CD14-positive monocyte (primary cell): ENCODE measurements around the gene CDV3. TPM values are rescaled to one million over a fixed set of nuclear protein-coding genes. Genes with fewer than 3 reads are reported as not detected.

ENCODE experiments used
- DNase-seq, 3 donors: peaks; one replicate each; pipeline ENCODE4 v3.0.0-alpha.2; 2011 to 2022
- H2AFZ ChIP-seq: 2 replicates; pipeline ENCODE4 v1.6.0; 2012; ENCODE audit warnings: mild to moderate bottlenecking, low read depth, low read length, inconsistent platforms; ENCODE audit not compliant: insufficient read depth, poor library complexity, severe bottlenecking
- H3K27ac ChIP-seq, 2 donors: 1 replicate in 1 of 2; 2 replicates in 1 of 2; pipeline ENCODE4 v1.5.1; 2012 to 2013; ENCODE audit warnings: low read length in 2 of 2, control low read depth in 1 of 2, inconsistent platforms in 1 of 2, low read depth in 1 of 2, mild to moderate bottlenecking in 1 of 2
- H3K27me3 ChIP-seq, 2 donors: one replicate each; pipeline versions ENCODE4 v1.6.0 to v1.6.1; 2011 to 2013; ENCODE audit warnings: low read length in 2 of 2; ENCODE audit not compliant: control insufficient read depth in 2 of 2, insufficient read depth in 2 of 2
- H3K36me3 ChIP-seq, 2 donors: replicated peaks in 1 of 2; 1 replicate in 1 of 2; 2 replicates in 1 of 2; pipeline versions ENCODE4 v1.5.1 to v1.6.1; 2012 to 2013; ENCODE audit warnings: low read length in 2 of 2, control low read depth in 1 of 2, inconsistent platforms in 1 of 2, mild to moderate bottlenecking in 1 of 2; ENCODE audit not compliant: insufficient read depth in 2 of 2, control insufficient read depth in 1 of 2
- H3K4me1 ChIP-seq, 2 donors: 1 replicate in 1 of 2; 2 replicates in 1 of 2; pipeline versions ENCODE4 v1.5.1 to v1.6.1; 2012 to 2013; ENCODE audit warnings: low read length in 2 of 2, control low read depth in 1 of 2, inconsistent platforms in 1 of 2, mild to moderate bottlenecking in 1 of 2, moderate library complexity in 1 of 2; ENCODE audit not compliant: insufficient read depth in 2 of 2, control insufficient read depth in 1 of 2
- H3K4me2 ChIP-seq: replicated peaks from 2 replicates; pipeline ENCODE3; 2012; ENCODE audit warnings: low read length, moderate library complexity, mild to moderate bottlenecking; ENCODE audit not compliant: poor library complexity, severe bottlenecking; ENCODE audit errors: extremely low read depth
- H3K4me3 ChIP-seq, 3 experiments: fragments of 200-600 bp in 1 of 3; sonication (generic) in 1 of 3; replicated peaks in 1 of 3; 1 replicate in 2 of 3; 2 replicates in 1 of 3; pipeline ENCODE4 v1.5.1; 2011 to 2013; ENCODE audit warnings: low read length in 3 of 3, mild to moderate bottlenecking in 3 of 3, control low read depth in 2 of 3, low read depth in 2 of 3, inconsistent platforms in 1 of 3, moderate library complexity in 1 of 3
- H3K79me2 ChIP-seq: 2 replicates; pipeline ENCODE4 v1.6.0; 2012; ENCODE audit warnings: mild to moderate bottlenecking, control low read depth, inconsistent platforms, low read length, moderate library complexity; ENCODE audit not compliant: insufficient read depth
- H3K9ac ChIP-seq: 2 replicates; pipeline ENCODE4 v1.6.0; 2017; ENCODE audit warnings: low read length, mild to moderate bottlenecking; ENCODE audit not compliant: insufficient read depth, poor library complexity, severe bottlenecking
- H3K9me3 ChIP-seq, 2 donors: replicated peaks in 1 of 2; 1 replicate in 1 of 2; 2 replicates in 1 of 2; pipeline versions ENCODE4 v1.5.1 to v1.6.1; 2012 to 2013; ENCODE audit warnings: low read length in 2 of 2, control low read depth in 1 of 2; ENCODE audit not compliant: control insufficient read depth in 1 of 2, insufficient read depth in 1 of 2
- H4K20me1 ChIP-seq: 2 replicates; pipeline ENCODE4 v1.6.0; 2012; ENCODE audit warnings: mild to moderate bottlenecking, low read length, control low read depth, moderate library complexity; ENCODE audit not compliant: insufficient read depth
- H3K27ac Mint-ChIP-seq, 7 donors: one replicate each; pipeline ENCODE4 v1.8.0; 2020; ENCODE audit warnings: mild to moderate bottlenecking in 7 of 7, mixed read lengths in 7 of 7, moderate library complexity in 6 of 7, inconsistent platforms in 2 of 7
- H3K27me3 Mint-ChIP-seq, 3 donors: one replicate each; pipeline ENCODE4 v1.8.0; 2021 to 2022; ENCODE audit warnings: low read depth in 3 of 3, mild to moderate bottlenecking in 3 of 3, mixed read lengths in 3 of 3, moderate library complexity in 3 of 3, inconsistent platforms in 1 of 3
- H3K36me3 Mint-ChIP-seq, 2 donors: one replicate each; pipeline ENCODE4 v1.8.0; 2020; ENCODE audit warnings: mixed read lengths in 2 of 2, inconsistent platforms in 1 of 2, mild to moderate bottlenecking in 1 of 2
- H3K4me1 Mint-ChIP-seq: one replicate; pipeline ENCODE4 v1.8.0; 2020; ENCODE audit warnings: mild to moderate bottlenecking, mixed read lengths
- H3K4me3 Mint-ChIP-seq, 2 donors: one replicate each; pipeline ENCODE4 v1.8.0; 2020; ENCODE audit warnings: mild to moderate bottlenecking in 2 of 2, mixed read lengths in 2 of 2, moderate library complexity in 1 of 2
- H3K9me3 Mint-ChIP-seq, 7 donors: one replicate each; pipeline ENCODE4 v1.8.0; 2020 to 2022; ENCODE audit warnings: mixed read lengths in 7 of 7, mild to moderate bottlenecking in 6 of 7, moderate library complexity in 6 of 7, inconsistent platforms in 2 of 7
- CTCF ChIP-seq: fragments of 200-600 bp; IDR thresholded peaks from one replicate; pipeline ENCODE4 v1.8.0; 2022; ENCODE audit warnings: antibody characterized with exemption, mild to moderate bottlenecking
- WGBS: methylation state at CpG from one replicate; pipeline ENCODE4 v1.1.5; 2013; ENCODE audit warnings: missing lambda C conversion rate; ENCODE audit not compliant: insufficient coverage; 5-methylcytosine and 5-hydroxymethylcytosine counted together
- intact Hi-C, 2 donors: fragments of 100-400 bp; cut with micrococcal nuclease; formaldehyde crosslinking; loops; one replicate each; pipeline versions ENCODE4 v1.15.0 to v1.15.1; 2023
- polyA plus RNA-seq, 3 donors: library from polyadenylated mRNA; depleted of rRNA in 1 of 3; unstranded in 2 of 3; stranded (reverse) in 1 of 3; fragments of 300-500 nt in 2 of 3; fragments of >200 nt in 1 of 3; fragmentation: Illumina TruSeq in 2 of 3; gene quantifications; 1 replicate in 2 of 3; 2 replicates in 1 of 3; pipeline ENCODE4 v1.2.3, GENCODE V29; 2012 to 2021

The CDV3 gene
- polyA plus RNA-seq, 3 donors: 30.0 to 80.1 (median 30.3) TPM

DNA sequence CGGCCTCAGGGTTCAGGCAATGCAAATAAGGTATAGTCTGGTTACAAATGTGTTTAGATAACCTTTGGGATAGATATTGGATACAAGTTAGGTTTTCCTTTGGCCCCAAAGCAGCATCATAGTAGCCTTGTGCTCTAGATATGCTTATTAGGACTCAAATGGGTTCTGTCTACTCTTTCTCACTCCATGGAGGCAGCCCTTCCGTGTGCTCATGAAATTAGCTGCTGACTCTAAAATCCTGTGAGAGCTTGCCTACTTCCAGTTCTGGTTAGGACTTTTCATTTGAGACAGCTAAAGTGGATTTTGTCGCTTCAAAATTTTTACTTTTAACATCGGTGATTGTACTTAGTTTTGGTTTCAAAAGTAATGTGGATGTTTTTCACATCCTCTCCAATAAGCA, 1.6 kb downstream of the CDV3 start:
- Histone ChIP-seq H3K4me3 (peak overlapping the region; percentile 92 to 100 (median 93)), H3K4me1 (peaks cover 59 to 71% of the 10 kb centered on the region in 2 donors), H4K20me1 (peaks cover 55% of the 10 kb centered on the region), H3K36me3 (peaks cover 44 to 47% of the 10 kb centered on the region in 2 donors), H3K9me3 (no peaks in the 10 kb centered on the region), H3K4me2 (peak overlapping the region; percentile 89), H3K27ac (peak overlapping the region; percentile 91 to 97), H2AFZ (no peak overlapping the region), H3K79me2 (peaks cover 58% of the 10 kb centered on the region), H3K27me3 (no peaks in the 10 kb centered on the region), H3K9ac (peak overlapping the region; percentile 81)
- Mint-ChIP-seq H3K4me3 (peak overlapping the region; percentile 88 to 96), H3K27me3 (peaks cover 0 to 1% (median 0%) of the 10 kb centered on the region in 3 donors), H3K36me3 (peaks cover 44 to 46% of the 10 kb centered on the region in 2 donors), H3K4me1 (peaks cover 62% of the 10 kb centered on the region), H3K9me3 (no peaks in the 10 kb centered on the region), H3K27ac (peak overlapping the region; percentile 87 to 99 (median 94))
- intact Hi-C loops: loop anchor here (2.0 to 10.0 kb wide), 4 partner anchors 68 to 230 kb away; partner anchors contain the start of genes SRPRB (in 1 of the 2) and TOPBP1 (in 1 of the 2)
- DNase-seq: no peak
- 33% methylated on average over 1 of the region's 4 CpGs for WGBS
- no peak for TF ChIP-seq CTCF

DNA sequence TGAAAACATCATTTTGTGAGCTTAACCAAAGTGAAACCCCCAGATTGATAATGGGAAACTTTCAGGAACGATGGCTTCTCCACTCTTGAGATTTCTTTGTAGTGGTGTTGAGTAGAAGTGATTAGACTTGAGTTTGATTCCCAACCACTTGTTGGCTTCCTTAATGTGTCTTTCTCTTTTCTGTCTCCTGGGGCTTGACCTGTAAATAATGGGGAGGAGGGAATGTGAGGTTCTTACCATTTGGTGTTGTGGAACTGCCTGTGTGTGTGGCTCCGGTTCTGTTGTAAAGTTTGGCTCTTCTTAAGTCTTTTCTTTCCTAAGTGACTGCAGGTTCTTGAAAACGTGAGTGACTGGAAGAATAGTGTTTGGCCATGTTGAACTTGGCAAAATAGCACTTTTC, 2.7 kb downstream of the CDV3 start:
- Histone ChIP-seq H3K36me3 (peaks cover 48 to 54% of the 10 kb centered on the region in 2 donors), H3K9me3 (no peaks in the 10 kb centered on the region)
- intact Hi-C loops: loop anchor here (5.0 to 10.0 kb wide), 3 partner anchors 86 to 229 kb away; partner anchors contain the start of genes SRPRB (in 1 of the 2) and TOPBP1 (in 1 of the 2)

More for the DNA sequence above, 2.7 kb downstream of the CDV3 start:
- H3K79me2 ChIP-seq: peaks cover 68% of the 10 kb centered on the region
- peak overlapping the region; percentile 63 to 88 for H3K4me3 Mint-ChIP-seq
- peaks cover 49 to 60% of the 10 kb centered on the region in 2 donors for H3K4me1 ChIP-seq
- no peak for TF ChIP-seq CTCF
- peak overlapping the region; percentile 92 to 100 (median 93) for H3K4me3 ChIP-seq
- peak overlapping the region; percentile 89 for H3K4me2 ChIP-seq
- H4K20me1 ChIP-seq: peaks cover 66% of the 10 kb centered on the region
- H3K4me1 Mint-ChIP-seq: peaks cover 52% of the 10 kb centered on the region
- no peak for DNase-seq
- 50% methylated on average over 3 of the region's 3 CpGs for WGBS
- H3K27me3 ChIP-seq: no peaks in the 10 kb centered on the region
- H3K36me3 Mint-ChIP-seq: peaks cover 49 to 53% of the 10 kb centered on the region in 2 donors
- H3K27ac ChIP-seq: peak overlapping the region in 1 of 2 donors; percentile 91
- H3K9ac ChIP-seq: no peak overlapping the region
- H3K27ac Mint-ChIP-seq: peak overlapping the region in 5 of 7 donors; percentile 42 to 85 (median 78)
- no peaks in the 10 kb centered on the region for H3K9me3 Mint-ChIP-seq
- H2AFZ ChIP-seq: no peak overlapping the region
- H3K27me3 Mint-ChIP-seq: peaks cover 0 to 1% (median 0%) of the 10 kb centered on the region in 3 donors
